Endometrium (tissue), 2 donors: ENCODE results near the gene RGPD5.
"Not testable (repeated sequence)": the region's sequence is repeated elsewhere in the genome, so short reads cannot be mapped to it uniquely, and the experiment has no call there.

ENCODE experiments used
- FAIRE-seq: peaks from 2 replicates; lab custom pipeline; 2012; peaks lifted over from hg19 to GRCh38; lab: Jason Lieb, UNC
- donor health status: control.
- donor health status: control.

RGPD5 gene

GRCh38 chr2:109893736-109894135 is 99.6 kb downstream of the RGPD5 start:
- FAIRE-seq = not testable (repeated sequence)

GRCh38 chr2:109894141-109894540 is 100.0 kb downstream of the RGPD5 start:
- not testable (repeated sequence) for FAIRE-seq

- not testable (repeated sequence) for FAIRE-seq
Measured at GRCh38 chr2:109895090-109895869, 101.2 kb downstream of the RGPD5 start.

- FAIRE-seq = not testable (repeated sequence)
Measured at GRCh38 chr2:109896212-109896611, 102.1 kb downstream of the RGPD5 start.

GRCh38 chr2:109897769-109898461 is 103.8 kb downstream of the RGPD5 start:
- not testable (repeated sequence) for FAIRE-seq

- FAIRE-seq = peak; percentile 45
Measured at GRCh38 chr2:109898462-109899336, 104.6 kb downstream of the RGPD5 start, which contains the start of gene LIMS3. TSS of gene LIMS3 (plus strand) at chr2:109898688. CDS start at chr2:109898729, 41 bp downstream.

GRCh38 chr2:109905796-109906195 is 111.7 kb downstream of the RGPD5 start:
- FAIRE-seq = not testable (repeated sequence)
